DND-41 (cell line): ENCODE measurements around the gene ZNF701.

Experiments used
- ATAC-seq: fragments of 200-7000 bp; cut with Tn5 transposase; 3 replicates; pipeline ENCODE4 v1.9.1; 2021; ENCODE audit warnings: low read depth; ENCODE audit not compliant: insufficient read depth
- DNase-seq: peaks from one replicate; pipeline ENCODE4 v3.0.0-alpha.2; 2020
- H2AFZ ChIP-seq: 2 replicates; pipeline ENCODE4 v1.6.0; 2012; ENCODE audit warnings: low read depth, low read length
- H3K27ac ChIP-seq: 2 replicates; pipeline ENCODE4 v1.5.1; 2012; ENCODE audit warnings: low read length, inconsistent platforms
- H3K27me3 ChIP-seq: fragments of 200-600 bp; sonication (generic); 2 replicates; pipeline ENCODE4 v1.6.0; 2012; ENCODE audit warnings: low read length, mild to moderate bottlenecking, inconsistent platforms; ENCODE audit not compliant: insufficient read depth, poor library complexity
- H3K36me3 ChIP-seq: 2 replicates; pipeline ENCODE4 v1.5.1; 2012; ENCODE audit warnings: low read length, inconsistent platforms; ENCODE audit not compliant: insufficient read depth
- H3K4me1 ChIP-seq: 2 replicates; pipeline ENCODE4 v1.5.1; 2012; ENCODE audit warnings: mild to moderate bottlenecking, low read length; ENCODE audit not compliant: insufficient read depth
- H3K4me2 ChIP-seq: 2 replicates; pipeline ENCODE4 v1.6.0; 2012; ENCODE audit warnings: mild to moderate bottlenecking, moderate library complexity, low read length, inconsistent platforms; ENCODE audit not compliant: insufficient read depth
- H3K4me3 ChIP-seq, 2 experiments: fragments of 200-600 bp in 1 of 2; shearing (Covaris generic) in 1 of 2; 2 replicates each; pipeline ENCODE4 v1.5.1; 2012 to 2016; ENCODE audit warnings: inconsistent platforms in 2 of 2, low read length in 2 of 2, mild to moderate bottlenecking in 2 of 2, low read depth in 1 of 2, moderate library complexity in 1 of 2
- H3K79me2 ChIP-seq: 2 replicates; pipeline ENCODE4 v1.6.0; 2012; ENCODE audit warnings: low read length, inconsistent platforms; ENCODE audit not compliant: insufficient read depth
- H3K9ac ChIP-seq: 2 replicates; pipeline ENCODE4 v1.6.0; 2012; ENCODE audit warnings: low read depth, mild to moderate bottlenecking, inconsistent platforms, low read length, moderate library complexity
- H3K9me3 ChIP-seq: 2 replicates; pipeline ENCODE4 v1.5.1; 2012; ENCODE audit warnings: low read length, moderate library complexity, mild to moderate bottlenecking, inconsistent platforms; ENCODE audit not compliant: insufficient read depth, severe bottlenecking
- H4K20me1 ChIP-seq: 2 replicates; pipeline ENCODE4 v1.6.0; 2012; ENCODE audit warnings: low read length; ENCODE audit not compliant: insufficient read depth
- EZH2 ChIP-seq: IDR thresholded peaks from 3 replicates; pipeline ENCODE4 v1.6.1; 2012; ENCODE audit warnings: borderline replicate concordance, low read depth, mild to moderate bottlenecking, moderate library complexity, low read length, inconsistent platforms; ENCODE audit not compliant: severe bottlenecking
- TF ChIP-seq, protein P1 (sequence below): IDR thresholded peaks from 2 replicates; pipeline ENCODE4 v1.5.1; 2012; ENCODE audit warnings: borderline replicate concordance, low read length, moderate library complexity, mild to moderate bottlenecking; ENCODE audit not compliant: poor library complexity, severe bottlenecking; ENCODE audit errors: extremely low read depth

Gene ZNF701

DNA sequence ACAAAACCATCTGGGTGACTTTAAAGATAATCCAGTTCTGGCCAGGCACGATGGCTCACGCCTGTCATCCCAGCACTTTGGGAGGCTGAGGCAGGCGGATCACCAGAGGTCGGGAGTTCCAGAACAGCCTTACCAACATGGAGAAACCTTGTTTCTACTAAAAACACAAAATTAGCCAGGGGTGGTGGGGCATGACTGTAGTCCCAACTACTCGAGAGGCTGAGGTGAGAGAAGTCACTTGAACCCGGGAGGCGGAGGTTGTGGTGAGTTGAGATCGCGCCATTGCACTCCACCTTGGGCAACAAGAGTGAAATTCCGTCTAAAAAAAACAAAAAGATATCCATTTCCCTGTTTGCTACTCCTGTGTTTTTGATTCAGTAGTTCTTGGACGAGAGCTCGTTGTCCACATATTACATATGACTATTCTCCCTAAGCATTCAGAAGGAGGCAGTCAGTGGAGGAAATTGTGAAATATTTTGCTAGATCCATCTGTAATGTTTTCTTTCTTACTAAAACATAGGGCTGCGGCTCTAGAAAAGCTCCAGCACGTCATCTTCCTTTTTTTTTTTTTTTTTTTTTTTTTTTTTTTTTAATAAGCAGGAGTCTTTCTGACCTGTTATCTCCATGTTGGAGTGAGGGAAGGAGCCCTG is 33.6 kb downstream of the ZNF701 start:
- H4K20me1 ChIP-seq: no peaks in the 10 kb centered on the region
- H2AFZ ChIP-seq: no peak overlapping the region
- ATAC-seq: no peak
- H3K9ac ChIP-seq: no peak overlapping the region
- TF ChIP-seq, protein P1, sequence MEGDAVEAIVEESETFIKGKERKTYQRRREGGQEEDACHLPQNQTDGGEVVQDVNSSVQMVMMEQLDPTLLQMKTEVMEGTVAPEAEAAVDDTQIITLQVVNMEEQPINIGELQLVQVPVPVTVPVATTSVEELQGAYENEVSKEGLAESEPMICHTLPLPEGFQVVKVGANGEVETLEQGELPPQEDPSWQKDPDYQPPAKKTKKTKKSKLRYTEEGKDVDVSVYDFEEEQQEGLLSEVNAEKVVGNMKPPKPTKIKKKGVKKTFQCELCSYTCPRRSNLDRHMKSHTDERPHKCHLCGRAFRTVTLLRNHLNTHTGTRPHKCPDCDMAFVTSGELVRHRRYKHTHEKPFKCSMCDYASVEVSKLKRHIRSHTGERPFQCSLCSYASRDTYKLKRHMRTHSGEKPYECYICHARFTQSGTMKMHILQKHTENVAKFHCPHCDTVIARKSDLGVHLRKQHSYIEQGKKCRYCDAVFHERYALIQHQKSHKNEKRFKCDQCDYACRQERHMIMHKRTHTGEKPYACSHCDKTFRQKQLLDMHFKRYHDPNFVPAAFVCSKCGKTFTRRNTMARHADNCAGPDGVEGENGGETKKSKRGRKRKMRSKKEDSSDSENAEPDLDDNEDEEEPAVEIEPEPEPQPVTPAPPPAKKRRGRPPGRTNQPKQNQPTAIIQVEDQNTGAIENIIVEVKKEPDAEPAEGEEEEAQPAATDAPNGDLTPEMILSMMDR: no peak
- TF ChIP-seq EZH2: no peak
- no peak overlapping the region for H3K4me3 ChIP-seq
- no peak overlapping the region for H3K27ac ChIP-seq
- DNase-seq: no peak
- H3K36me3 ChIP-seq: 0 out of 2 replicates have a peak, but pooled peaks cover 3% of the 10 kb centered on the region
- no peak overlapping the region; the same call in 1 of the 2 replicates for H3K4me2 ChIP-seq
- H3K4me1 ChIP-seq: peaks cover 42% of the 10 kb centered on the region
- no peaks in the 10 kb centered on the region for H3K27me3 ChIP-seq
- no peaks in the 10 kb centered on the region for H3K9me3 ChIP-seq
- H3K79me2 ChIP-seq: peaks cover 47% of the 10 kb centered on the region

DNA sequence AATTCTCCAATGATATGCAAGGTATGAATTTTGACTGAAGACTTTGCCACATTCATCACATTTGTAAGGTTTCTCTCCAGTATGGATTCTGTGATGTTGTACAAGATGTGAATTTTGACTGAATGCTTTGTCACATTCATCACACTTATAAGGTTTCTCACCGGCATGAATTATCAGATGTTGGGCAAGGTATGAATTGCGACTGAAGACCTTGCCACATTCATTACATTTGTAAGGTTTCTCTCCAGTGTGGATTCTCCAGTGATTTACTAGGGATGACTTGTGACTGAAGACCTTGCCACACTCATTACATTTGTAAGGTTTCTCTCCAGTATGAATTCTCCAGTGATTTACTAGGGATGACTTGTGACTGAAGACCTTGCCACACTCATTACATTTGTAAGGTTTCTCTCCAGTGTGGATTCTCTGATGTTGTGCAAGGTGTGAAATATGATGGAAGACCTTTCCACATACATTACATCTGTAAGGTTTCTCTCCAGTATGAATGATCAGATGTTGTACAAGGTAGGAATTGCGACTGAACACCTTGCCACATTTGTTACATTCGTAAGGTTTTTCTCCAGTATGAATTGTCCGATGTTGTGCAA is 43.3 kb downstream of the ZNF701 start:
- no peak overlapping the region for H3K27ac ChIP-seq
- no peaks in the 10 kb centered on the region for H3K4me1 ChIP-seq
- H2AFZ ChIP-seq: no peak overlapping the region
- no peak for ATAC-seq
- no peak overlapping the region for H3K4me2 ChIP-seq
- no peak overlapping the region for H3K9ac ChIP-seq
- no peak overlapping the region for H3K4me3 ChIP-seq
- TF ChIP-seq, protein P1: no peak
- no peak for TF ChIP-seq EZH2
- H4K20me1 ChIP-seq: no peaks in the 10 kb centered on the region
- DNase-seq: no peak
- peaks cover 63% of the 10 kb centered on the region for H3K36me3 ChIP-seq
- H3K79me2 ChIP-seq: peaks cover 66% of the 10 kb centered on the region
- H3K27me3 ChIP-seq: no peaks in the 10 kb centered on the region
- no peaks in the 10 kb centered on the region for H3K9me3 ChIP-seq

DNA sequence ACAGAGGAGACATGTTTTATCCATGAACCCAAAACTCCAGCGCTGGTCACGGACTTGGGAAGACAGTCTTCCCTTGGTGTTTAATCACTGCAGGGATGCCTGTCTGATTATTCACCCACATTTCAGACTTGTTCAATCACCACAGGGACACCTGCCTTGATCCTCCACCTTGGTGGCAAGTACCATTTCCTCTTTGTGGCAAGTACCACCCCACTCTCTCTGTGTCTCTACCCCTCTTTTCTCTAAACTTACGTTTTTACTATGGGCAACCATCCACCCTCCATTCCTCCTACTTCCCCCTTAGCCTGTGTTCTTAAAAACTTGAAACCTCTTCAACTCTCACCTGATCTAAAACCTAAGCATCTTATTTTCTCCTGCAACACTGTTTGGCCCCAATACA is 51.3 kb downstream of the ZNF701 start:
- Histone ChIP-seq H3K9me3 (no peaks in the 10 kb centered on the region), H3K27me3 (no peaks in the 10 kb centered on the region), H3K9ac (no peak overlapping the region), H3K27ac (no peak overlapping the region), H3K36me3 (peaks cover 91% of the 10 kb centered on the region), H3K4me3 (no peak overlapping the region), H3K4me1 (no peaks in the 10 kb centered on the region), H4K20me1 (peaks cover 20% of the 10 kb centered on the region; the same call in 1 of the 2 replicates), H2AFZ (no peak overlapping the region), H3K4me2 (no peak overlapping the region), H3K79me2 (peaks cover 54% of the 10 kb centered on the region)
- TF ChIP-seq, protein P1: no peak
- TF ChIP-seq EZH2: no peak
- ATAC-seq (no peak), DNase-seq (no peak)
